Kidney (tissue), 14 donors: ENCODE data around the gene AGO1. TPM values are rescaled to one million over a fixed set of nuclear protein-coding genes. Genes with fewer than 3 reads are reported as not detected.

Experiments used
- DNase-seq, 5 donors: peaks; one replicate each; pipeline ENCODE4 v3.0.0-alpha.2; 2013 to 2020
- FAIRE-seq: peaks from 2 replicates; lab custom pipeline; 2012; peaks lifted over from hg19 to GRCh38; lab: Jason Lieb, UNC
- H3K27ac ChIP-seq, 2 donors: one replicate each; pipeline ENCODE4 v1.7.0; 2013; ENCODE audit warnings: low read depth in 2 of 2, low read length in 2 of 2, inconsistent platforms in 1 of 2
- H3K27me3 ChIP-seq: one replicate; pipeline ENCODE4 v1.7.1; 2013; ENCODE audit warnings: low read length, inconsistent platforms; ENCODE audit not compliant: control insufficient read depth, insufficient read depth
- H3K36me3 ChIP-seq, 3 donors: one replicate each; pipeline versions ENCODE4 v1.7.0 to v1.7.1; 2013; ENCODE audit warnings: low read length in 3 of 3, control low read depth in 1 of 3, inconsistent platforms in 1 of 3; ENCODE audit not compliant: insufficient read depth in 3 of 3, control insufficient read depth in 2 of 3
- H3K4me1 ChIP-seq, 3 donors: one replicate each; pipeline versions ENCODE4 v1.7.0 to v1.7.1; 2013; ENCODE audit warnings: low read length in 3 of 3, inconsistent platforms in 1 of 3, low read depth in 1 of 3; ENCODE audit not compliant: control insufficient read depth in 2 of 3, insufficient read depth in 2 of 3
- H3K4me3 ChIP-seq, 3 donors: one replicate each; pipeline versions ENCODE4 v1.7.0 to v1.8.1; 2013; ENCODE audit warnings: low read length in 3 of 3, control low read depth in 1 of 3, inconsistent platforms in 1 of 3
- H3K9ac ChIP-seq, 3 donors: one replicate each; pipeline versions ENCODE4 v1.7.0 to v1.7.1; 2013; ENCODE audit warnings: low read length in 3 of 3, control low read depth in 1 of 3, inconsistent platforms in 1 of 3
- H3K9me3 ChIP-seq, 3 donors: one replicate each; pipeline versions ENCODE4 v1.7.0 to v1.7.1; 2013; ENCODE audit warnings: low read length in 3 of 3, control low read depth in 1 of 3, inconsistent platforms in 1 of 3; ENCODE audit not compliant: control insufficient read depth in 2 of 3, insufficient read depth in 1 of 3
- intact Hi-C: fragments of 100-400 bp; cut with DNase I; formaldehyde crosslinking; loops from one replicate; pipeline ENCODE4 v1.11.1; 2022
- polyA plus RNA-seq: library from polyadenylated mRNA; stranded (reverse); fragments of 350-450 nt; fragmentation: Illumina TruSeq; extraction: RNeasy Lipid Tissue Mini Kit (QIAGEN cat#74804); gene quantifications from one replicate; pipeline ENCODE4 v1.2.3, GENCODE V29; 2014; ENCODE audit warnings: low read depth, low replicate concordance; ENCODE audit not compliant: insufficient read depth
- total RNA-seq: library from RNA; stranded (reverse); fragmentation: NEBNext Ultra II Directional; extraction: Animal tissue kit (Norgen Biotek cat#: 25700); gene quantifications from one replicate; pipeline ENCODE4 v1.2.1, GENCODE V29; 2021
- TF ChIP-seq, protein P1 (sequence below): IDR thresholded peaks from 3 replicates; pipeline ENCODE4 v1.5.1; 2012; ENCODE audit warnings: mild to moderate bottlenecking, moderate library complexity, borderline replicate concordance; ENCODE audit not compliant: insufficient read depth; ENCODE audit errors: extremely low read depth
- donor health status: control.
- donor health status: control.
- donor health status: control.
- donor health status: control.
- donor health status: control.
- donor health status: DM: yes; HTN: yes; CAD: no.
- donor health status: Normal renal cell carcinoma (clear cell type).

The AGO1 gene
- total and polyA plus RNA-seq, 2 donors from 2014 or later: 3.3 to 21.4 TPM

DNA sequence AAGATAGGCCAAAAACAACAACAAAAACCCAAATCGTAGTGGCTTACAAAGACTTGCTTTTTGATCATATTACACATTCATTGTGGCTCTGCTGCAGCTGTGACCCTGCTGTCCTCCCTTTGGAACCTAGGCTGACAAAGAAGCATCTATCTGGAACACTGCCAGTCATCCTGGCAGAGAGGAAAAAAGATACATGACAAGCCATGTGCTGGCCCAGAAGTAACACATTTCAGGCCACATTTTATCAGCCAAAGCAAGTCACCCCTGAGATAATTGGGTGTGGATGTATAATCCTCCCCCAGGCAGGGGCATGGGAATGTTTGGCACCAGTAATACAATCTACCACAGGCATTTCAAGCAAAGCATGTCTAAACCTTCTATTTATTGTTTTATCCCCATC lies 37.2 kb upstream of the AGO1 start:
- intact Hi-C loops: no loop called here
- no peak for DNase-seq
- Histone ChIP-seq H3K36me3 (peaks cover 0 to 7% (median under 1%) of the 10 kb centered on the region in 3 donors), H3K27ac (no peak overlapping the region), H3K9me3 (no peaks in the 10 kb centered on the region), H3K27me3 (no peaks in the 10 kb centered on the region), H3K4me3 (no peak overlapping the region), H3K4me1 (no peaks in the 10 kb centered on the region), H3K9ac (no peak overlapping the region)
- TF ChIP-seq, protein P1, sequence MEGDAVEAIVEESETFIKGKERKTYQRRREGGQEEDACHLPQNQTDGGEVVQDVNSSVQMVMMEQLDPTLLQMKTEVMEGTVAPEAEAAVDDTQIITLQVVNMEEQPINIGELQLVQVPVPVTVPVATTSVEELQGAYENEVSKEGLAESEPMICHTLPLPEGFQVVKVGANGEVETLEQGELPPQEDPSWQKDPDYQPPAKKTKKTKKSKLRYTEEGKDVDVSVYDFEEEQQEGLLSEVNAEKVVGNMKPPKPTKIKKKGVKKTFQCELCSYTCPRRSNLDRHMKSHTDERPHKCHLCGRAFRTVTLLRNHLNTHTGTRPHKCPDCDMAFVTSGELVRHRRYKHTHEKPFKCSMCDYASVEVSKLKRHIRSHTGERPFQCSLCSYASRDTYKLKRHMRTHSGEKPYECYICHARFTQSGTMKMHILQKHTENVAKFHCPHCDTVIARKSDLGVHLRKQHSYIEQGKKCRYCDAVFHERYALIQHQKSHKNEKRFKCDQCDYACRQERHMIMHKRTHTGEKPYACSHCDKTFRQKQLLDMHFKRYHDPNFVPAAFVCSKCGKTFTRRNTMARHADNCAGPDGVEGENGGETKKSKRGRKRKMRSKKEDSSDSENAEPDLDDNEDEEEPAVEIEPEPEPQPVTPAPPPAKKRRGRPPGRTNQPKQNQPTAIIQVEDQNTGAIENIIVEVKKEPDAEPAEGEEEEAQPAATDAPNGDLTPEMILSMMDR: no peak
- FAIRE-seq: no peak

DNA sequence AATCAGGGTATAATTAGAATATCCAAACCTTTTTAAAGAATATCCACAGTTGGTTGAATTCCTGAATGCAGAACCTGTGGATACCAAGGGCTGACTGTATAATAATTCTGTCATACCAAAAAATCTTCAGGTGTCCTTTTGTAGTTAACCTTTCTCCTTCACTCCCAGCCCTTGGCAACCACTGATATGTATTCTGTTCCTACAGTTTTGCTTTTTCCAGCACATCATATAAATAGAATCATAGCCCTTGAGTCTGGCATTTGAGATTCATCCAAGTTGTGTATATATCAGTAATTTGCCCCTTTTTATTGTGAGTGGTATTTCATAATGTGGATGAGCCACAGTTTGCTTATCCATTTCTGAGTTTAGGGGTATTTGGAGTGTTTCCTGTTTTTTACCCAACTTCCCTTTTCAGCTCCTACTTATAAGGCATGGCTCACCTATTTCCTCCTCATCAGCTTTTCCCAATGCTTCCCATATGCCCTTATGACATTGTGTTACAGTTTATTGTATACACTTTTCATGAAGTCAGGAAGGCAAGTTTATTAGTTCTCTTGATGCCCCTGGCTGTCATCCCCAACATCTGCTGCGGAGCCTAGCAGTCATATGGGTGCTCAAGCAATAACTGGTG lies 35.0 kb upstream of the AGO1 start:
- H3K9ac ChIP-seq: no peak overlapping the region
- peaks cover 2 to 11% (median 6%) of the 10 kb centered on the region in 3 donors for H3K36me3 ChIP-seq
- DNase-seq (no peak), FAIRE-seq (no peak)
- intact Hi-C loops: no loop called here
- no peaks in the 10 kb centered on the region for H3K4me1 ChIP-seq
- no peak overlapping the region for H3K4me3 ChIP-seq
- H3K27me3 ChIP-seq: no peaks in the 10 kb centered on the region
- H3K9me3 ChIP-seq: no peaks in the 10 kb centered on the region
- TF ChIP-seq, protein P1: no peak
- no peak overlapping the region for H3K27ac ChIP-seq

DNA sequence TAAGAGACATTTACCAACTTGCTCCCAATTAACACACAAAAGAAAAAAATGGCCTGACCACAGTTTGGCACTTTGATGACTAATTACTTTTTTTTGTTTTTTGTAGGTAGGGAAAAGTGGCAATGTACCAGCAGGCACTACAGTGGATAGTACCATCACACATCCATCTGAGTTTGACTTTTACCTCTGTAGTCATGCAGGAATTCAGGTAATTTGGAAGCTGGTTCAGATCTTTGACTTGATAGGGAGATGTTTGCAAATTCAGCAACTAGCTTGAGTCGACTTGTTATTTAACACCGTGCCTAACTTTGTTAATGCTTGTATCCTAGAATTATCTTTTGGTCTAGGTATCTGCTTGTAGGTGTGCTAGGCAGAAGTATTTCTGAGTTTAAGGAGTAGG lies 33.0 kb upstream of the AGO1 start:
- Histone ChIP-seq H3K4me1 (no peaks in the 10 kb centered on the region), H3K4me3 (no peak overlapping the region), H3K36me3 (peaks cover 4 to 16% (median 13%) of the 10 kb centered on the region in 3 donors), H3K27ac (no peak overlapping the region), H3K9ac (no peak overlapping the region), H3K9me3 (no peaks in the 10 kb centered on the region), H3K27me3 (no peaks in the 10 kb centered on the region)
- intact Hi-C loops: no loop called here
- DNase-seq (no peak), FAIRE-seq (no peak)
- TF ChIP-seq, protein P1: no peak
